Measurements from ENCODE around the gene SEC16B.

Gene SEC16B

GRCh38 chr1:177978530-177978929, 8.7 kb upstream of the SEC16B start (continued):
- TF ChIP-seq AEBP2 (tag by site-specific recombination; IDR thresholded peaks at IDR 0.05; ENCODE audit: borderline replicate concordance): no peak
- TF ChIP-seq MEIS1 (CRISPR knock-in tag; IDR thresholded peaks at IDR 0.05; ENCODE audit: borderline replicate concordance): no peak
- peak; percentile 71 for TF ChIP-seq ZNF140 (tag by site-specific recombination; IDR thresholded peaks at IDR 0.05)
- TF ChIP-seq ZNF785 (tag by site-specific recombination; IDR thresholded peaks at IDR 0.05): no peak
- no peak for TF ChIP-seq ZNF311 (tag by site-specific recombination; IDR thresholded peaks at IDR 0.05; ENCODE audit: borderline replicate concordance)
- no peak for TF ChIP-seq ZNF24 (tag by site-specific recombination; IDR thresholded peaks at IDR 0.05)
- TF ChIP-seq ZNF433 (tag by site-specific recombination; IDR thresholded peaks at IDR 0.05; ENCODE audit: low read depth): peak; percentile 66
- TF ChIP-seq FEZF1 (tag by site-specific recombination; IDR thresholded peaks at IDR 0.05): no peak
- no peak for TF ChIP-seq ZBTB48 (tag by site-specific recombination; IDR thresholded peaks at IDR 0.05)
- TF ChIP-seq ZNF623 (tag by site-specific recombination; IDR thresholded peaks at IDR 0.05): peak; percentile 68
- TF ChIP-seq ZBTB21 (tag by site-specific recombination; IDR thresholded peaks at IDR 0.05): 0 out of 2 replicates have a peak, but pooled peaks have one; percentile 20
- TF ChIP-seq ZNF473 (tag by site-specific recombination; IDR thresholded peaks at IDR 0.05): no peak
- TF ChIP-seq ZNF530 (tag by site-specific recombination; IDR thresholded peaks at IDR 0.05; ENCODE audit: low read depth): 0 out of 2 replicates have a peak, but pooled peaks have one; percentile 24
- 0 out of 2 replicates have a peak, but pooled peaks have one; percentile 63 for TF ChIP-seq ZNF138 (tag by site-specific recombination; IDR thresholded peaks at IDR 0.05; ENCODE audit: borderline replicate concordance)
- no peak for TF ChIP-seq ZSCAN4 (tag by site-specific recombination; IDR thresholded peaks at IDR 0.05)
- TF ChIP-seq ZNF114 (tag by site-specific recombination; IDR thresholded peaks at IDR 0.05): no peak
- 0 out of 2 replicates have a peak, but pooled peaks have one; percentile 10 for TF ChIP-seq ZNF664 (tag by site-specific recombination; IDR thresholded peaks at IDR 0.05)
- peak; percentile 79 for TF ChIP-seq ZNF426 (tag by site-specific recombination; IDR thresholded peaks at IDR 0.05)
- peak; percentile 84 for TF ChIP-seq ZNF518A (tag by site-specific recombination; conservative IDR thresholded peaks at IDR 0.05; ENCODE audit: low read depth)
- peak; percentile 74; the same call in 1 of the 2 replicates for TF ChIP-seq ZNF202 (tag by site-specific recombination; IDR thresholded peaks at IDR 0.05; ENCODE audit: borderline replicate concordance)
- TF ChIP-seq OVOL3 (tag by site-specific recombination; IDR thresholded peaks at IDR 0.05): no peak
- peak; percentile 76; the same call in 1 of the 2 replicates for TF ChIP-seq ZNF394 (tag by site-specific recombination; IDR thresholded peaks at IDR 0.05; ENCODE audit: borderline replicate concordance)
- TF ChIP-seq ZNF510 (tag by site-specific recombination; IDR thresholded peaks at IDR 0.05; ENCODE audit: insufficient replicate concordance): peak; percentile 24
- no peak for TF ChIP-seq KLF16 (tag by site-specific recombination; IDR thresholded peaks at IDR 0.05)
- TF ChIP-seq REST (tag by site-specific recombination; IDR thresholded peaks at IDR 0.05): peak; percentile 44; the same call in 1 of the 2 replicates
- peak; percentile 68 for TF ChIP-seq ZBTB11 (tag by site-specific recombination; conservative IDR thresholded peaks at IDR 0.05; ENCODE audit: low read depth)

Data from HEK293 (cell line).